ENCODE results near the gene MED14. TPM values are rescaled to one million over a fixed set of nuclear protein-coding genes. Genes with fewer than 3 reads are reported as not detected.

Gene MED14
- total RNA-seq, 1 donor from 2014 or later: 32.6 TPM

DNA sequence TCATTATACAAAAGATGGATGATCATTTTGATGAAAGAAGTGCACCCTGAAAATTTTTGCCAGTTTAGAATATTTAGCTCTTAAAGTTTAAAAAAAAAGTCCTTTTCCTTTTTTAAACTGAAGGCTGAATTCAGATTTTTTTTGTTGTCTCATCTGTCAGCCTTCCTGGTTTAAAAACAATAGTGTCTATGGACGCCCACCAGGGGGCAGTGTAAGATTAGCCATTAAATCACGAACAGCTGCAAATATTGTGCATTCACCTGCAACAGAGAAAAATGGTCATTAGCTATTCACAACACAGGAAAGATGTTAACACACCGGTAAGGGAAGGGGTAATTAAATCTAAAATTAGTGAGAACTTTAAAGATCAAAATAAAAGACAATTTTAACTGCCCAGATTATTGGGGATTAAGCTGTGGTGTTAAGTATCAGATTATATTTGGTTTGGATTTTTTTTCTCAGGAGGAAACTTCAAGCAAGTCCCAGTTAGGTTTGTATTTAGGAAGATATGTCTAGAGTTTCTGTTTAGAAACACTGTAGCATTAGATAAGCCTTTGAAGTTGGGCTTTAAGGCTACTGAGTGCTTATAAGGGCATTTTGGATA is 83.6 kb downstream of the MED14 start:
- Histone ChIP-seq H3K27me3 (ENCODE audit: low read depth) (no peaks in the 10 kb centered on the region), H3K36me3 (peaks cover 27% of the 10 kb centered on the region), H3K9me3 (no peaks in the 10 kb centered on the region), H3K4me3 (no peak overlapping the region), H3K4me1 (no peaks in the 10 kb centered on the region), H3K27ac (no peak overlapping the region)
- ATAC-seq (no peak), DNase-seq (peak; percentile 51)
- intact Hi-C loops (cut with DNase I): no loop called here
- peak; percentile 62 for TF ChIP-seq CTCF (IDR thresholded peaks at IDR 0.05)

DNA sequence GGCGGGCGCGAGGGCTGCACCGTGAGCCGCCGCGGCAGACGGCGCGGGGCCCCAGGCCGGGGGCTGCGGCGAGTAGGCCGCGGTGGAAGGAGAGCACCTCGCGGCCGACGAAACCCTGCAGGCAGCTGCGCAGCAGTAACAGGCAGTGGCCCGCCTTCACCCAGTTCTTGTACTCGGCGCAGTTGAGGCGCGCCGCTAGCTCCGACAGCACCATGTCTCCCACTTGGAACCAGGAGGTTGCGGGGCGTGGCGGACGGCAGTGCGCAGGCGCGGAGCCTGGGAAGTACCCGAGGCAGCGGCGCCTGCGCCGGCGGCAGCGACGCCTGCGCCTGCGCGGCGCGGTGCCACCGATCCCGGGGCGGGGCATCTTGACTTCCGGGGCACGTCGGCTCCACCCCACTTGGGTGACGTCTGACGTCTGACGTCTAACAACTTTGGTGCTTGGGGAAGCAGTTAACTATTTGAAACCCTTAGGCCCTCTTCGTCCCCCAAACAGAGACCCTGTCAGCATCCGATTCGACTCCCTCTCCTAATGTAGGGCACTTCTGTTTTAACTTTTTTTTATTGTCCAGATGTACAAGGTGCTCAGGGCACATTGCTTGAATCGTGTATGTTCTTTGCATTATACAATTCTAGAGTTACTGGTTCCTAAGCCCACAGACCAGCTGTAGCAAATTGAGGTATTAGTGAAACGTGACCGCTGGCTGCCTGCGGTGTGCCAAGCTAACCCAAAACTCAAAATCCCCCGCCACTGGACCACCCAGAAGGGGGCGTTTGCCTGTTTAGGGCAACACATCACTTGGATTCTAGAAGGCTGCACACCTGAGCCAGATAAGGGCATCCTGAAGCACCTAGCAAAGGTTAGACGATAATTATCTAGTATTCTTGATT is 87.8 kb downstream of the MED14 start, which contains the start of gene CXorf38:
Gene CXorf38 (minus strand): TSS at position 255 of the 891 bp plus-strand sequence. CDS start 41 bp downstream, at position 214.
- H3K27ac ChIP-seq: peak within 1 kb of the TSS; percentile 79
- peaks cover 20% of the 10 kb centered on the region for H3K4me1 ChIP-seq
- intact Hi-C loops (cut with DNase I): no loop called here
- peak within 1 kb of the TSS; percentile 73 for H3K4me3 ChIP-seq
- H3K27me3 ChIP-seq (ENCODE audit: low read depth): no peaks in the 10 kb centered on the region
- H3K9me3 ChIP-seq: no peaks in the 10 kb centered on the region
- ATAC-seq (peak; percentile 93), DNase-seq (peak; percentile 91)
- H3K36me3 ChIP-seq: no peaks in the 10 kb centered on the region
- no peak for TF ChIP-seq CTCF (IDR thresholded peaks at IDR 0.05)

GRCh38 chrX:40646489-40647306 is 88.6 kb downstream of the MED14 start:
- Histone ChIP-seq H3K9me3 (no peaks in the 10 kb centered on the region), H3K4me3 (peak overlapping the region; percentile 73), H3K36me3 (no peaks in the 10 kb centered on the region), H3K4me1 (peaks cover 24% of the 10 kb centered on the region), H3K27ac (peak overlapping the region; percentile 79), H3K27me3 (ENCODE audit: low read depth) (no peaks in the 10 kb centered on the region)
- TF ChIP-seq CTCF (IDR thresholded peaks at IDR 0.05): no peak
- peak; percentile 69 to 71 for ATAC-seq
- intact Hi-C loops (cut with DNase I): no loop called here
- DNase-seq: peak; percentile 66

GRCh38 chrX:40644821-40645358 is 90.5 kb downstream of the MED14 start:
- DNase-seq (peak; percentile 57), ATAC-seq (peak; percentile 55 to 79)
- H3K9me3 ChIP-seq: no peaks in the 10 kb centered on the region
- no peak for TF ChIP-seq CTCF (IDR thresholded peaks at IDR 0.05)
- intact Hi-C loops (cut with DNase I): no loop called here
- H3K27ac ChIP-seq: peak overlapping the region; percentile 80
- peaks cover 7% of the 10 kb centered on the region for H3K36me3 ChIP-seq
- H3K4me1 ChIP-seq: peaks cover 24% of the 10 kb centered on the region
- H3K27me3 ChIP-seq (ENCODE audit: low read depth): no peaks in the 10 kb centered on the region
- H3K4me3 ChIP-seq: peak overlapping the region; percentile 49

- peak; percentile 44 to 54 for ATAC-seq
Measured at GRCh38 chrX:40644176-40644575, 91.2 kb downstream of the MED14 start.

More at GRCh38 chrX:40644176-40644575, 91.2 kb downstream of the MED14 start:
- Histone ChIP-seq H3K36me3 (peaks cover 14% of the 10 kb centered on the region), H3K27me3 (ENCODE audit: low read depth) (no peaks in the 10 kb centered on the region), H3K27ac (peak overlapping the region; percentile 80), H3K4me1 (peaks cover 24% of the 10 kb centered on the region), H3K4me3 (peak overlapping the region; percentile 49), H3K9me3 (no peaks in the 10 kb centered on the region)
- TF ChIP-seq CTCF (IDR thresholded peaks at IDR 0.05): no peak
- intact Hi-C loops (cut with DNase I): no loop called here
- no peak for DNase-seq

Data from lower lobe of right lung (tissue), 2 donors.